OCI-LY7 (cell line): ENCODE data around the gene TTI1.

Source experiments
- CTCF ChIP-seq: fragments of 200-600 bp; sonication (generic); conservative IDR thresholded peaks from 2 replicates; pipeline ENCODE4 v1.5.1; 2014; ENCODE audit warnings: mild to moderate bottlenecking, antibody characterized with exemption, low read length, moderate library complexity, mixed read lengths
- EZH2phosphoT487 ChIP-seq: fragments of 200-600 bp; sonication (generic); IDR thresholded peaks from 2 replicates; pipeline ENCODE4 v1.6.1; 2018; ENCODE audit warnings: low read depth, borderline replicate concordance, mild to moderate bottlenecking, mixed run types, antibody characterized with exemption, low read length, moderate library complexity, mixed read lengths

- TF ChIP-seq CTCF (no peak), EZH2phosphoT487 (no peak)
Observed at GRCh38 chr20:37934634-37935375, 98.5 kb downstream of the TTI1 start.
